ENCODE measurements around the gene KRTAP10-6. TPM values are rescaled to one million over a fixed set of nuclear protein-coding genes. Genes with fewer than 3 reads are reported as not detected.
A peak's percentile ranks its signal among the peaks of the same experiment; 100 is the strongest.

Gene KRTAP10-6
- total RNA-seq, 1 donor from 2014 or later = not detected

GRCh38 chr21:44548381-44548780 is 43.9 kb downstream of the KRTAP10-6 start:
- ATAC-seq (no peak), DNase-seq (peak; percentile 33)
- H3K9me3 ChIP-seq = no peaks in the 10 kb centered on the region
- H3K36me3 ChIP-seq = no peaks in the 10 kb centered on the region
- no peaks in the 10 kb centered on the region for H3K4me1 ChIP-seq
- intact Hi-C loops (cut with DNase I) = no loop called here
- no peak for TF ChIP-seq CTCF (IDR thresholded peaks at IDR 0.05)
- peaks cover 13% of the 10 kb centered on the region for H3K27me3 ChIP-seq
- no peak overlapping the region for H3K27ac ChIP-seq
- no peak overlapping the region for H3K4me3 ChIP-seq

- H3K27ac ChIP-seq = no peak overlapping the region
- H3K27me3 ChIP-seq = peaks cover 13% of the 10 kb centered on the region
- intact Hi-C loops (cut with DNase I) = no loop called here
- no peak for TF ChIP-seq CTCF (IDR thresholded peaks at IDR 0.05)
- H3K9me3 ChIP-seq = no peaks in the 10 kb centered on the region
- DNase-seq = peak; percentile 32
- no peak overlapping the region for H3K4me3 ChIP-seq
- peak; percentile 24 for ATAC-seq
- no peaks in the 10 kb centered on the region for H3K4me1 ChIP-seq
- H3K36me3 ChIP-seq = no peaks in the 10 kb centered on the region
Observed at GRCh38 chr21:44547656-44548331, 44.5 kb downstream of the KRTAP10-6 start.

GRCh38 chr21:44544566-44544965 is 47.7 kb downstream of the KRTAP10-6 start:
- Histone ChIP-seq H3K27ac (no peak overlapping the region), H3K27me3 (peaks cover 16% of the 10 kb centered on the region), H3K9me3 (no peaks in the 10 kb centered on the region), H3K4me3 (no peak overlapping the region), H3K36me3 (no peaks in the 10 kb centered on the region), H3K4me1 (no peaks in the 10 kb centered on the region)
- intact Hi-C loops (cut with DNase I) = no loop called here
- TF ChIP-seq CTCF (IDR thresholded peaks at IDR 0.05) = no peak
- DNase-seq (no peak), ATAC-seq (no peak)

- Histone ChIP-seq H3K4me3 (no peak overlapping the region), H3K9me3 (no peaks in the 10 kb centered on the region), H3K36me3 (no peaks in the 10 kb centered on the region), H3K27ac (no peak overlapping the region), H3K4me1 (no peaks in the 10 kb centered on the region), H3K27me3 (peaks cover 7% of the 10 kb centered on the region)
- no peak for TF ChIP-seq CTCF (IDR thresholded peaks at IDR 0.05)
- intact Hi-C loops (cut with DNase I) = no loop called here
- DNase-seq (no peak), ATAC-seq (no peak)
Observed at GRCh38 chr21:44542716-44543115, 49.6 kb downstream of the KRTAP10-6 start.

Other genes with a start within 250 kb of the KRTAP10-6 start
- gene TRPM2, start 238.9 kb downstream of the KRTAP10-6 start, total RNA-seq = 10.0 TPM
- 3.6 TPM for gene LRRC3, start 137.0 kb downstream of the KRTAP10-6 start, total RNA-seq
- not detected for gene KRTAP10-1, start 52.3 kb downstream of the KRTAP10-6 start, total RNA-seq
- gene KRTAP10-2, start 41.0 kb downstream of the KRTAP10-6 start, total RNA-seq = not detected
- not detected for gene KRTAP10-3, start 33.7 kb downstream of the KRTAP10-6 start, total RNA-seq
- gene KRTAP10-4, start 18.8 kb downstream of the KRTAP10-6 start, total RNA-seq = not detected
- not detected for gene KRTAP10-5, start 11.9 kb downstream of the KRTAP10-6 start, total RNA-seq
- not detected for gene KRTAP10-7, start 8.1 kb upstream of the KRTAP10-6 start, total RNA-seq
- not detected for gene KRTAP10-8, start 19.6 kb upstream of the KRTAP10-6 start, total RNA-seq
- not detected for gene KRTAP10-9, start 34.6 kb upstream of the KRTAP10-6 start, total RNA-seq
- gene KRTAP10-10, start 44.9 kb upstream of the KRTAP10-6 start, total RNA-seq = not detected
- gene KRTAP10-11, start 53.9 kb upstream of the KRTAP10-6 start, total RNA-seq = not detected
- not detected for gene KRTAP12-4, start 62.2 kb upstream of the KRTAP10-6 start, total RNA-seq
- not detected for gene KRTAP12-3, start 65.4 kb upstream of the KRTAP10-6 start, total RNA-seq
- not detected for gene KRTAP12-2, start 74.4 kb upstream of the KRTAP10-6 start, total RNA-seq
- gene KRTAP12-1, start 89.7 kb upstream of the KRTAP10-6 start, total RNA-seq = not detected
- not detected for gene KRTAP10-12, start 104.7 kb upstream of the KRTAP10-6 start, total RNA-seq
- gene TSPEAR, start 119.1 kb upstream of the KRTAP10-6 start, total RNA-seq = 0.23 TPM
- gene UBE2G2, start 209.3 kb upstream of the KRTAP10-6 start, total RNA-seq = 78.8 TPM
- 85.0 TPM for gene SUMO3, start 225.6 kb upstream of the KRTAP10-6 start, total RNA-seq